Panc1 (cell line): Measurements from ENCODE around the gene MACF1. TPM values are rescaled to one million over a fixed set of nuclear protein-coding genes. Genes with fewer than 3 reads are reported as not detected.
"Not testable (repeated sequence)": the region's sequence is repeated elsewhere in the genome, so short reads cannot be mapped to it uniquely, and the experiment has no call there.

Experiments used
- ATAC-seq: fragments of 200-7000 bp; cut with Tn5 transposase; 2 replicates; pipeline ENCODE4 v1.9.1; 2020; ENCODE audit warnings: mild to moderate bottlenecking, moderate library complexity
- BruUV-seq: library from RNA; stranded (reverse); fragments of 400-500 nt; replicated peaks from 2 replicates; lab custom pipeline; 2021; lab: Mats Ljungman, UMichigan
- CTCF ChIA-PET: fragments of 300-600 bp; sonication (Branson Sonifier 250); formaldehyde crosslinking; loops from one replicate; lab custom pipeline; 2022; ENCODE audit warnings: antibody characterized with exemption; lab: Charles Lee
- POLR2A ChIA-PET: fragments of 300-600 bp; sonication (Branson Sonifier 250); formaldehyde crosslinking; loops from one replicate; lab custom pipeline; 2022; ENCODE audit warnings: antibody characterized with exemption; lab: Charles Lee
- DNase-seq: peaks from one replicate; pipeline ENCODE4 v3.0.0-alpha.2; 2010; ENCODE audit warnings: low read depth, low spot score
- H3K27ac ChIP-seq: 2 replicates; pipeline ENCODE4 v1.5.1; 2011; ENCODE audit warnings: mild to moderate bottlenecking, low read length, inconsistent platforms
- H3K27me3 ChIP-seq: fragments of 200-500 bp; sonication (Bioruptor generic); 2 replicates; pipeline ENCODE4 v1.6.0; 2014; ENCODE audit warnings: low read length, inconsistent platforms; ENCODE audit not compliant: control insufficient read depth, insufficient read depth
- H3K36me3 ChIP-seq: fragments of 200-500 bp; sonication (Bioruptor generic); 2 replicates; pipeline ENCODE4 v1.5.1; 2014; ENCODE audit warnings: inconsistent platforms, mild to moderate bottlenecking, low read length, moderate library complexity; ENCODE audit not compliant: control insufficient read depth, insufficient read depth
- H3K4me1 ChIP-seq: 2 replicates; pipeline ENCODE4 v1.5.1; 2011; ENCODE audit warnings: inconsistent platforms, mild to moderate bottlenecking, low read length, moderate library complexity; ENCODE audit not compliant: control insufficient read depth, insufficient read depth
- H3K4me3 ChIP-seq, 2 experiments: 2 replicates each; pipeline ENCODE4 v1.5.1; 2011 to 2012; ENCODE audit warnings: low read depth in 2 of 2, low read length in 2 of 2, mild to moderate bottlenecking in 2 of 2, inconsistent platforms in 1 of 2, moderate library complexity in 1 of 2
- H3K9me3 ChIP-seq: fragments of 200-500 bp; sonication (Bioruptor generic); 2 replicates; pipeline ENCODE4 v1.5.1; 2014; ENCODE audit warnings: low read depth, mild to moderate bottlenecking, inconsistent platforms, low read length, moderate library complexity; ENCODE audit not compliant: control insufficient read depth, insufficient read depth
- TCF7L2 ChIP-seq: IDR thresholded peaks from 2 replicates; pipeline ENCODE4 v1.6.1; 2011; ENCODE audit warnings: mild to moderate bottlenecking, low read depth, low read length, inconsistent platforms
- in situ Hi-C: cut with HindIII; loops from 2 replicates; pipeline ENCODE4 v1.10.0; 2016; ENCODE audit warnings: low sequenced_read_pairs, low pct_unique_long_range_greater_than_20kb
- intact Hi-C: fragments of 100-400 bp; cut with micrococcal nuclease; formaldehyde crosslinking; loops from one replicate; pipeline ENCODE4 v1.10.0; 2022; ENCODE audit not compliant: unreplicated experiment
- total RNA-seq: library from RNA; stranded (reverse); gene quantifications from one replicate; pipeline ENCODE4 v1.2.1, GENCODE V29; 2021; ENCODE audit not compliant: unreplicated experiment
- TF ChIP-seq, protein P1 (sequence below): fragments of 450-650 bp; IDR thresholded peaks from 2 replicates; pipeline ENCODE4 v1.5.1; 2017; ENCODE audit warnings: mild to moderate bottlenecking

Gene MACF1
- total RNA-seq, 1 experiment from 2014 or later: 413 TPM

DNA sequence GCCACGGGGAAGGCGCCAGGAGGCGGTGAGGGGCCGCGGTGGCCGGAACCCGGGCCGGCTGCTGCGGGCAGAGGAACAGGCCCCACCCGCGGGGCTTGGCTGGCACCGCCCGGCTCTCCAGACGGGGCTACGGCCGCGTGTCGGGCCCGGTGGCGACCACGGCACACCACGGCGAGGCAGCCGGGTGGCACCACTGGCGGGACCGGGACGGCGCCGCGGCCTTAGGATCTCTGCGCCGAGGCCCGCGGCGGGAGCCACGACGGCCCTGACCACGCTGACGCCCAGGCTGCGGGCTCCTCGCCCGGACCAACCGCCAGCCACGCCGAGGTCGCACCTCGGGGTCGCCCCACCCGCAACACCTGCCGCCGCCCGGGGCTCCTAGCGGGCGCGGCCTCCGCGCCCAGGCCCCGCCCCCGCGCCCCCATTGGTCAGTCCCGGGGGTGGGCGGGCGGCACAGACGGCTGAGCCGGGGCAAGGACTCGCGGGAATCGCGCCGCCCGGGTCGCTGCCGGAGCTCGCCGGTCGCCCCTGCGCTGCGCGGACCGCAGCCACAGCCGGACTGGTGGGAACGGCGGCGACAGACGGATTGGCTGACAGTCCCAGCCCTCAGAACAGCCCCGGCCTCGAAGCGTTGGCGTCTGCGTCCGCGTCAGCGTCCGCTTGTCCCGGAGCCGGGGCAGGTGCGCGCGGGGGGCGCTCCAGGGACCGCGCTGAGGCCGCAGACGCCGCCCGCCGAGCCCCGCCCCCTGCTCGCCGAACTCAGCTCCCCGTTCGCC is 286.8 kb downstream of the MACF1 start, which contains the start of gene BMP8A:
BMP8A (plus strand) TSS at position 491 of the 776 bp plus-strand sequence. CDS start 356 bp downstream, outside the sequence.
- in situ Hi-C loops: no loop called here
- Histone ChIP-seq H3K27me3 (no peaks in the 10 kb centered on the region), H3K4me1 (peaks cover 5% of the 10 kb centered on the region), H3K36me3 (peaks cover 10% of the 10 kb centered on the region; the same call in 1 of the 2 replicates), H3K9me3 (no peaks in the 10 kb centered on the region), H3K4me3 (peak within 1 kb of the TSS; percentile 47 to 50), H3K27ac (no peak within 1 kb of the TSS)
- ChIA-PET POLR2A (no interaction called here), CTCF (no interaction called here)
- ATAC-seq: peak; percentile 86
- no TSS peak for BruUV-seq
- intact Hi-C loops: no loop called here
- TF ChIP-seq, protein P1, sequence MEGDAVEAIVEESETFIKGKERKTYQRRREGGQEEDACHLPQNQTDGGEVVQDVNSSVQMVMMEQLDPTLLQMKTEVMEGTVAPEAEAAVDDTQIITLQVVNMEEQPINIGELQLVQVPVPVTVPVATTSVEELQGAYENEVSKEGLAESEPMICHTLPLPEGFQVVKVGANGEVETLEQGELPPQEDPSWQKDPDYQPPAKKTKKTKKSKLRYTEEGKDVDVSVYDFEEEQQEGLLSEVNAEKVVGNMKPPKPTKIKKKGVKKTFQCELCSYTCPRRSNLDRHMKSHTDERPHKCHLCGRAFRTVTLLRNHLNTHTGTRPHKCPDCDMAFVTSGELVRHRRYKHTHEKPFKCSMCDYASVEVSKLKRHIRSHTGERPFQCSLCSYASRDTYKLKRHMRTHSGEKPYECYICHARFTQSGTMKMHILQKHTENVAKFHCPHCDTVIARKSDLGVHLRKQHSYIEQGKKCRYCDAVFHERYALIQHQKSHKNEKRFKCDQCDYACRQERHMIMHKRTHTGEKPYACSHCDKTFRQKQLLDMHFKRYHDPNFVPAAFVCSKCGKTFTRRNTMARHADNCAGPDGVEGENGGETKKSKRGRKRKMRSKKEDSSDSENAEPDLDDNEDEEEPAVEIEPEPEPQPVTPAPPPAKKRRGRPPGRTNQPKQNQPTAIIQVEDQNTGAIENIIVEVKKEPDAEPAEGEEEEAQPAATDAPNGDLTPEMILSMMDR: no peak
- TF ChIP-seq TCF7L2: no peak
- DNase-seq: no peak

DNA sequence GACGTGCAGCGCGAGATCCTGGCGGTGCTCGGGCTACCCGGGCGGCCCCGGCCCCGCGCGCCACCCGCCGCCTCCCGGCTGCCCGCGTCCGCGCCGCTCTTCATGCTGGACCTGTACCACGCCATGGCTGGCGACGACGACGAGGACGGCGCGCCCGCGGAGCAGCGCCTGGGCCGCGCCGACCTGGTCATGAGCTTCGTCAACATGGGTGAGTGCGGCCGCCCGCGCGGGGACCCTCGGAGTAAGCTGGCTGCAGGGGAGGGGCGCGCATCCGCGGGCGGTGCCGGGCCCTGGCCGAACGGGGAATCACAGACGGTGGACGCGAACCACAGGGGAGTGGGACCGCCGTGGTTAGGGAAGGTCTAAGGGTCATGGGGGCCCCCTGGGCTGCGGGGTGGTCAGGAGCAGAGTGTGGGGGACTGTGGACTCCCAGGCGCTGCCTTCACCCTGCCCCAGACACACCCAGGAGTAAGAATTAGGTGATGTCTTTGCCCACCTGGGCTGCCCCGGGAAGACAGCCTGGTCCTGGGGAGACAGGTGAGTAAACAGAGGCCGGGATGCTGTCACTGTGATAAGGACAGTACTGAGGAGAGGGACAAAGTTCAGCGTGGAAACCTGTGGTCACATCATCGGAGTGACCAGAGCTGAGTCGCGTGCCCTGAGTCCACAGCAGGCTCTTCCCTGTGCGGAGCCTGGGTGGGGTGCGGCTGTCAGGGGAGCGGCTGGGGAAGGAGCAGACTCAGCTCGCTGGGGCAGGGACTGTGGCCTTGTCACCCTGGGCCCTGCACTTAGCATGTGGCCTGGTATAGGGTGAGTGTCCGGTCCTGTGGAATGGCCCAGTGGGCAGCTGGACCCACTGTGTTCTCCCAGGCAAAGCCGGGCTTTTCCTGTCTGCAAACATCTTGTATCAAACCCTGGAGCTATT is 287.9 kb downstream of the MACF1 start:
- CTCF ChIA-PET, ATAC-seq, H3K4me3 ChIP-seq: not testable (repeated sequence)

DNA sequence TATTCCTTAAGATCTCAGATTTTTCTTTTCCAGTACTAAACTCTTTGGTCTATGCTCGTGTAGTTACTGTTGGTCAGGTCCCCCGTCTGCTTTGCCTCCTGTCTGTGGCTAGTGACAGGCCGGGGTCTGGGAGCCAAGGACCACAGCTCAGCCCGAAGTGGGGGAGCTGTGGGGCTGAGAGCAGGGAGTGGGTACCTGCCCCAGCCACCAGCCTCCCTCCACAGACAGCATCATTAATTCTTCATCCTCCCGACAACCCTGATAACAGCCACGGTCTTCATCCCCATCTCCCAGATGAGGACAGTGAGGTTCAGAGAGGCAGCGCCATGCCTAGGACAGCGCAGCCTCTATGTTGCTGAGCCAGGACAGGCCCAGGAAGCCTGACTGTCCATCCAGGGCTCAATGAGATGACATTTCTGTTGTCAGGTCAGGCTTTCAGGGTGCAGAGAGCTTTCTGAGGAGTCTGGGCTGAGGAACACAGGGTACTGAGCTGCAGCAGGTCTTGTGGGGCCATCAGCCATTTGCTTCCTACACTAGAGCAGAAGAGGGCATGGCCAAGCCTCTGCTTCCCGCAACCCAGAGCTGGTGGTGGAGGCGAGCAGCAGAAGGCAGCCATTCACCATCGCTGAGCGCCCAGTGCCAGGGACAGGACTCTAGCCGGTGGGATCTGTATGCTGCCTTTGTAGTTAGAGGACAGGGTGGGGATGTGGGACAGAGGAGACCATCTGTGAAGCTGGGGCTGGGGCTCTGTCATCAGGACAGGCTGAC is 288.7 kb downstream of the MACF1 start:
- ATAC-seq, POLR2A ChIA-PET, BruUV-seq, CTCF ChIA-PET, H3K27me3 ChIP-seq, in situ Hi-C loops, H3K9me3 ChIP-seq, H3K36me3 ChIP-seq, H3K27ac ChIP-seq, H3K4me1 ChIP-seq, intact Hi-C loops, H3K4me3 ChIP-seq, DNase-seq: not testable (repeated sequence)

More for the DNA sequence above, 287.9 kb downstream of the MACF1 start:
- intact Hi-C loops, H3K4me1 ChIP-seq, H3K9me3 ChIP-seq, H3K27ac ChIP-seq, DNase-seq, BruUV-seq, H3K27me3 ChIP-seq, H3K36me3 ChIP-seq, in situ Hi-C loops, POLR2A ChIA-PET: not testable (repeated sequence)
